ENCODE measurements around the gene SYT9.

- TF ChIP-seq CTCF (IDR thresholded peaks at IDR 0.05) (no peak), POLR2A (IDR thresholded peaks at IDR 0.05) (no peak)
These were observed 5.5 kb upstream of the SYT9 start for GRCh38 chr11:7246179-7246578.
